CD14-positive monocyte (primary cell): ENCODE results near the gene BIK. TPM values are rescaled to one million over a fixed set of nuclear protein-coding genes. Genes with fewer than 3 reads are reported as not detected.

Experiments used
- DNase-seq, 3 donors: peaks; one replicate each; pipeline ENCODE4 v3.0.0-alpha.2; 2011 to 2022
- H2AFZ ChIP-seq: 2 replicates; pipeline ENCODE4 v1.6.0; 2012; ENCODE audit warnings: mild to moderate bottlenecking, low read depth, low read length, inconsistent platforms; ENCODE audit not compliant: insufficient read depth, poor library complexity, severe bottlenecking
- H3K27ac ChIP-seq, 2 donors: 1 replicate in 1 of 2; 2 replicates in 1 of 2; pipeline ENCODE4 v1.5.1; 2012 to 2013; ENCODE audit warnings: low read length in 2 of 2, control low read depth in 1 of 2, inconsistent platforms in 1 of 2, low read depth in 1 of 2, mild to moderate bottlenecking in 1 of 2
- H3K27me3 ChIP-seq, 2 donors: one replicate each; pipeline versions ENCODE4 v1.6.0 to v1.6.1; 2011 to 2013; ENCODE audit warnings: low read length in 2 of 2; ENCODE audit not compliant: control insufficient read depth in 2 of 2, insufficient read depth in 2 of 2
- H3K36me3 ChIP-seq, 2 donors: replicated peaks in 1 of 2; 1 replicate in 1 of 2; 2 replicates in 1 of 2; pipeline versions ENCODE4 v1.5.1 to v1.6.1; 2012 to 2013; ENCODE audit warnings: low read length in 2 of 2, control low read depth in 1 of 2, inconsistent platforms in 1 of 2, mild to moderate bottlenecking in 1 of 2; ENCODE audit not compliant: insufficient read depth in 2 of 2, control insufficient read depth in 1 of 2
- H3K4me1 ChIP-seq, 2 donors: 1 replicate in 1 of 2; 2 replicates in 1 of 2; pipeline versions ENCODE4 v1.5.1 to v1.6.1; 2012 to 2013; ENCODE audit warnings: low read length in 2 of 2, control low read depth in 1 of 2, inconsistent platforms in 1 of 2, mild to moderate bottlenecking in 1 of 2, moderate library complexity in 1 of 2; ENCODE audit not compliant: insufficient read depth in 2 of 2, control insufficient read depth in 1 of 2
- H3K4me2 ChIP-seq: replicated peaks from 2 replicates; pipeline ENCODE3; 2012; ENCODE audit warnings: low read length, moderate library complexity, mild to moderate bottlenecking; ENCODE audit not compliant: poor library complexity, severe bottlenecking; ENCODE audit errors: extremely low read depth
- H3K4me3 ChIP-seq, 3 experiments: fragments of 200-600 bp in 1 of 3; sonication (generic) in 1 of 3; replicated peaks in 1 of 3; 1 replicate in 2 of 3; 2 replicates in 1 of 3; pipeline ENCODE4 v1.5.1; 2011 to 2013; ENCODE audit warnings: low read length in 3 of 3, mild to moderate bottlenecking in 3 of 3, control low read depth in 2 of 3, low read depth in 2 of 3, inconsistent platforms in 1 of 3, moderate library complexity in 1 of 3
- H3K79me2 ChIP-seq: 2 replicates; pipeline ENCODE4 v1.6.0; 2012; ENCODE audit warnings: mild to moderate bottlenecking, control low read depth, inconsistent platforms, low read length, moderate library complexity; ENCODE audit not compliant: insufficient read depth
- H3K9ac ChIP-seq: 2 replicates; pipeline ENCODE4 v1.6.0; 2017; ENCODE audit warnings: low read length, mild to moderate bottlenecking; ENCODE audit not compliant: insufficient read depth, poor library complexity, severe bottlenecking
- H3K9me3 ChIP-seq, 2 donors: replicated peaks in 1 of 2; 1 replicate in 1 of 2; 2 replicates in 1 of 2; pipeline versions ENCODE4 v1.5.1 to v1.6.1; 2012 to 2013; ENCODE audit warnings: low read length in 2 of 2, control low read depth in 1 of 2; ENCODE audit not compliant: control insufficient read depth in 1 of 2, insufficient read depth in 1 of 2
- H4K20me1 ChIP-seq: 2 replicates; pipeline ENCODE4 v1.6.0; 2012; ENCODE audit warnings: mild to moderate bottlenecking, low read length, control low read depth, moderate library complexity; ENCODE audit not compliant: insufficient read depth
- H3K27ac Mint-ChIP-seq, 7 donors: one replicate each; pipeline ENCODE4 v1.8.0; 2020; ENCODE audit warnings: mild to moderate bottlenecking in 7 of 7, mixed read lengths in 7 of 7, moderate library complexity in 6 of 7, inconsistent platforms in 2 of 7
- H3K27me3 Mint-ChIP-seq, 3 donors: one replicate each; pipeline ENCODE4 v1.8.0; 2021 to 2022; ENCODE audit warnings: low read depth in 3 of 3, mild to moderate bottlenecking in 3 of 3, mixed read lengths in 3 of 3, moderate library complexity in 3 of 3, inconsistent platforms in 1 of 3
- H3K36me3 Mint-ChIP-seq, 2 donors: one replicate each; pipeline ENCODE4 v1.8.0; 2020; ENCODE audit warnings: mixed read lengths in 2 of 2, inconsistent platforms in 1 of 2, mild to moderate bottlenecking in 1 of 2
- H3K4me1 Mint-ChIP-seq: one replicate; pipeline ENCODE4 v1.8.0; 2020; ENCODE audit warnings: mild to moderate bottlenecking, mixed read lengths
- H3K4me3 Mint-ChIP-seq, 2 donors: one replicate each; pipeline ENCODE4 v1.8.0; 2020; ENCODE audit warnings: mild to moderate bottlenecking in 2 of 2, mixed read lengths in 2 of 2, moderate library complexity in 1 of 2
- H3K9me3 Mint-ChIP-seq, 7 donors: one replicate each; pipeline ENCODE4 v1.8.0; 2020 to 2022; ENCODE audit warnings: mixed read lengths in 7 of 7, mild to moderate bottlenecking in 6 of 7, moderate library complexity in 6 of 7, inconsistent platforms in 2 of 7
- WGBS: methylation state at CpG from one replicate; pipeline ENCODE4 v1.1.5; 2013; ENCODE audit warnings: missing lambda C conversion rate; ENCODE audit not compliant: insufficient coverage; 5-methylcytosine and 5-hydroxymethylcytosine counted together
- intact Hi-C, 2 donors: fragments of 100-400 bp; cut with micrococcal nuclease; formaldehyde crosslinking; loops; one replicate each; pipeline versions ENCODE4 v1.15.0 to v1.15.1; 2023
- polyA plus RNA-seq, 3 donors: library from polyadenylated mRNA; depleted of rRNA in 1 of 3; unstranded in 2 of 3; stranded (reverse) in 1 of 3; fragments of 300-500 nt in 2 of 3; fragments of >200 nt in 1 of 3; fragmentation: Illumina TruSeq in 2 of 3; gene quantifications; 1 replicate in 2 of 3; 2 replicates in 1 of 3; pipeline ENCODE4 v1.2.3, GENCODE V29; 2012 to 2021
- TF ChIP-seq, protein P1 (sequence below): fragments of 200-600 bp; IDR thresholded peaks from one replicate; pipeline ENCODE4 v1.8.0; 2022; ENCODE audit warnings: antibody characterized with exemption, mild to moderate bottlenecking

BIK gene
- polyA plus RNA-seq, 3 donors: 0.96 to 3.1 (median 3.1) TPM

DNA sequence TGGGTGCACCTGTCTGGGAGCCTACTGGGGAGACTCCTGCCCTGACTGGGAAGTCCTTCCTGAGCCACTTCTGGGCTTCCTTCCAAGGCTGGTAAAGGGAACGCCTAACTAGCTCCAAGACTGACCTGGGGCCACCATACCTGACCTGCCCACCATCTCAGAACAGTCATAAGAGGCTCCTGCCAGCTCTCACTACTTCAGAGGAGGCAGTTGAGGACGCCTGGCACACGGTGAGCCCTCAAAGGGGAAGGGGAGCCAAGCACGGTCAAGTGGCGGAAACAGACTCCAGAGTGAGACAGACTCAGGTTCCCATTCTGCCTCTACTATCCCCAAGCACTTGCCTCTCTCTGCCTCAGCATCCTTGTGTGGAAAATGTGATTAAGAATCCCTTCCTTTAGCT lies 25.0 kb downstream of the BIK start:
- Mint-ChIP-seq H3K9me3 (peaks cover 0 to 2% (median 0%) of the 10 kb centered on the region in 7 donors), H3K27ac (peak overlapping the region in 1 of 7 donors; percentile 11), H3K36me3 (peaks cover 46 to 83% of the 10 kb centered on the region in 2 donors), H3K4me3 (no peak overlapping the region), H3K27me3 (no peaks in the 10 kb centered on the region), H3K4me1 (peaks cover 14% of the 10 kb centered on the region)
- no CpG with 5 or more reads among the region's 5 CpGs for WGBS
- Histone ChIP-seq H3K4me2 (no peak overlapping the region), H3K27ac (no peak overlapping the region), H3K36me3 (peaks cover 20 to 81% of the 10 kb centered on the region in 2 donors), H3K9me3 (no peaks in the 10 kb centered on the region), H2AFZ (no peak overlapping the region), H4K20me1 (no peaks in the 10 kb centered on the region), H3K9ac (no peak overlapping the region), H3K79me2 (no peaks in the 10 kb centered on the region), H3K27me3 (no peaks in the 10 kb centered on the region), H3K4me3 (no peak overlapping the region), H3K4me1 (peaks cover 10 to 13% of the 10 kb centered on the region in 2 donors)
- TF ChIP-seq, protein P1, sequence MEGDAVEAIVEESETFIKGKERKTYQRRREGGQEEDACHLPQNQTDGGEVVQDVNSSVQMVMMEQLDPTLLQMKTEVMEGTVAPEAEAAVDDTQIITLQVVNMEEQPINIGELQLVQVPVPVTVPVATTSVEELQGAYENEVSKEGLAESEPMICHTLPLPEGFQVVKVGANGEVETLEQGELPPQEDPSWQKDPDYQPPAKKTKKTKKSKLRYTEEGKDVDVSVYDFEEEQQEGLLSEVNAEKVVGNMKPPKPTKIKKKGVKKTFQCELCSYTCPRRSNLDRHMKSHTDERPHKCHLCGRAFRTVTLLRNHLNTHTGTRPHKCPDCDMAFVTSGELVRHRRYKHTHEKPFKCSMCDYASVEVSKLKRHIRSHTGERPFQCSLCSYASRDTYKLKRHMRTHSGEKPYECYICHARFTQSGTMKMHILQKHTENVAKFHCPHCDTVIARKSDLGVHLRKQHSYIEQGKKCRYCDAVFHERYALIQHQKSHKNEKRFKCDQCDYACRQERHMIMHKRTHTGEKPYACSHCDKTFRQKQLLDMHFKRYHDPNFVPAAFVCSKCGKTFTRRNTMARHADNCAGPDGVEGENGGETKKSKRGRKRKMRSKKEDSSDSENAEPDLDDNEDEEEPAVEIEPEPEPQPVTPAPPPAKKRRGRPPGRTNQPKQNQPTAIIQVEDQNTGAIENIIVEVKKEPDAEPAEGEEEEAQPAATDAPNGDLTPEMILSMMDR: no peak
- DNase-seq: no peak
- intact Hi-C loops: no loop called here

DNA sequence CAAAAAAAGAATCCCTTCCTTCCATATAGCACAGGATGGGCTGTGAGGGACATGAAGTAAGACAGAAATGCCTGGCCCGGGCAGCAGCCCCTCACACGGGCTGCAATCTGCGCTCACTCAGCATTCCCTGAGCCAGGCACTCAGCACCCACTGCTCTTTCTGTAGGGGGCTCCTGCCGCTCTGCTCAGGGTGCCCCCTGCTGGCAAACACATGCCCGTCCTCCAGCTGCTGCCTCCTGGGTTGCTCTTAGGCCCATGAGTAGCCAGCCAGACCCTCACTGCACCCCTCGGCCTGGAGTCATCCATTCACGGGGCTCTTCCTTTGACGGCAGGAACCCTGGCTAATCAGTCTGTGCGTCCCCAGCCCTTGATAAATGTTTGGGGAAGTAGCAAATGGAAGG lies 25.7 kb downstream of the BIK start:
- H2AFZ ChIP-seq: peak overlapping the region; percentile 61
- peaks cover 50 to 87% of the 10 kb centered on the region in 2 donors for H3K36me3 Mint-ChIP-seq
- H3K4me1 ChIP-seq: peaks cover 10 to 13% of the 10 kb centered on the region in 2 donors
- H3K4me2 ChIP-seq: no peak overlapping the region
- no peak overlapping the region for H3K4me3 ChIP-seq
- H3K9me3 Mint-ChIP-seq: peaks cover 0 to 2% (median 0%) of the 10 kb centered on the region in 7 donors
- 26% methylated on average over 9 of the region's 9 CpGs for WGBS
- intact Hi-C loops: no loop called here
- H4K20me1 ChIP-seq: no peaks in the 10 kb centered on the region
- H3K27ac ChIP-seq: peak overlapping the region in 1 of 2 donors; percentile 48
- no peaks in the 10 kb centered on the region for H3K27me3 ChIP-seq
- peaks cover 20 to 83% of the 10 kb centered on the region in 2 donors for H3K36me3 ChIP-seq
- peak in 2 of 3 donors; percentile 39 to 53 for DNase-seq
- H3K27me3 Mint-ChIP-seq: no peaks in the 10 kb centered on the region
- peak overlapping the region in 4 of 7 donors; percentile 18 to 83 (median 58) for H3K27ac Mint-ChIP-seq
- peaks cover 2% of the 10 kb centered on the region for H3K79me2 ChIP-seq
- H3K4me1 Mint-ChIP-seq: peaks cover 17% of the 10 kb centered on the region
- TF ChIP-seq, protein P1: peak; percentile 70
- H3K9ac ChIP-seq: no peak overlapping the region
- no peaks in the 10 kb centered on the region for H3K9me3 ChIP-seq
- peak overlapping the region; percentile 16 to 42 for H3K4me3 Mint-ChIP-seq
